NCI-H2081 (cell line): Measurements from ENCODE around the gene PTP4A1.
"Not testable (repeated sequence)": the region's sequence is repeated elsewhere in the genome, so short reads cannot be mapped to it uniquely, and the experiment has no call there.

Source experiments
- DNase-seq, 2 experiments: peaks; one replicate each; lab custom pipeline; 2025; lab: John Stamatoyannopoulos, UW

Gene PTP4A1

GRCh38 chr6:63582579-63583231, 10.4 kb downstream of the PTP4A1 start:
- DNase-seq: no peak

DNA sequence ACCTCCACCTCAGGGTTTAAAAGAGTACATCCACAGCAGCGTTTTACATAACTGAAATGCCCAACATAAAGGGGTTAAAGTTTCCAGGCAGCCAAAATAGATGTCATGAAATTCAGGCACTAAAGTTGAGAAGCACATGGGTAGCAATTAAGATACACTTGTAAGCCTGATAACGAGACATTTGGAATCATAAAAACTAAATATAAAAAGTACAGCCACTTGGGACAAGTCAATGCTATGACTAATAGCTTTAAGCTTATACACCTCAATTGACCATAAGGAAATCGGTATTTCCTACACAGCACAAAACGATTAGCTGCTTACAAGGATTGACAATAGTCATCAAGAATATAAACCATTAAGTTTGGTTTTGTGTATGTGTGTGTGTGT, 11.8 kb downstream of the PTP4A1 start:
- DNase-seq: no peak

GRCh38 chr6:63584566-63584965, 12.3 kb downstream of the PTP4A1 start:
- DNase-seq: no peak

DNA sequence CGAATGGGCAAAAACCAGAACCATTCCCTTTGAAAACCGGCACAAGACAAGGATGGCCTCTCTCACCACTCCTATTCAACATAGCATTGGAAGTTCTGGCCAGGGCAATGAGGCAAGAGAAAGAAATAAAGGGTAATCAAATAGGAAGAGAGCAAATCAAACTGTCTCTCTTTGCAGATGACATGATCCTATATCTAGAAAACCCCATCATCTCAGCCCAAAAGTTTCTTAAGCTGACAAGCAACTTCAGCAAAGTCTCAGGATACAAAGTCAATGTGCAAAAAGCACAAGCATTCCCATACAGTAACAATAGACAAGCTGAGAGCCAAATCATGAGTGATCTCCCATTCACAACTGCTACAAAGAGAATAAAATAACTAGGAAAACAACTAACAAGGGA, 13.4 kb downstream of the PTP4A1 start:
- not testable (repeated sequence) for DNase-seq

DNA sequence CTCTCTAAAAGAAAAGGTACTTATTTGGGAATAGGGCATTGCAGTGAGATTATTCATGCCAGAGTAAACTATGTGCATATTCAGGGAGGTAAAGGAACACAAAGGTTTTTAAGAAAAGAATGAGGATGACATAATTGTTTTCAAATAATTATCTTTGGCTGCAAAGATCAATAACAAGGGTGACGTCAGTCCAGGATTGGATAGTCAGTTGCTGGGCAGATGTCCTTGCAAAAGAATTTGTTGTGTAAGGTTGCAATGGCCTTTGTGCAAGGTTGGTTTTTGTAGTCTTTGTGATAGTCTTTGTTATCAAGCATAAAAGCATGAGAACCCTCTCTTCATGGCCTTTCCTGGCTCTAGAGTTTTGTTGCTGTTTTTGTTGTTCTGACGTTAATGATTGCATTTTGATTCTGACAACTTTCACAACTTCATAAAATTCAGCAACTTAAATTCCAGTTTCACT, 17.7 kb downstream of the PTP4A1 start:
- peak in 1 of 2 experiments; percentile 13 for DNase-seq

- DNase-seq: no peak
These were observed 20.6 kb downstream of the PTP4A1 start for GRCh38 chr6:63592886-63593285.

- DNase-seq: no peak
These were observed 25.1 kb downstream of the PTP4A1 start for GRCh38 chr6:63597141-63598048.

DNA sequence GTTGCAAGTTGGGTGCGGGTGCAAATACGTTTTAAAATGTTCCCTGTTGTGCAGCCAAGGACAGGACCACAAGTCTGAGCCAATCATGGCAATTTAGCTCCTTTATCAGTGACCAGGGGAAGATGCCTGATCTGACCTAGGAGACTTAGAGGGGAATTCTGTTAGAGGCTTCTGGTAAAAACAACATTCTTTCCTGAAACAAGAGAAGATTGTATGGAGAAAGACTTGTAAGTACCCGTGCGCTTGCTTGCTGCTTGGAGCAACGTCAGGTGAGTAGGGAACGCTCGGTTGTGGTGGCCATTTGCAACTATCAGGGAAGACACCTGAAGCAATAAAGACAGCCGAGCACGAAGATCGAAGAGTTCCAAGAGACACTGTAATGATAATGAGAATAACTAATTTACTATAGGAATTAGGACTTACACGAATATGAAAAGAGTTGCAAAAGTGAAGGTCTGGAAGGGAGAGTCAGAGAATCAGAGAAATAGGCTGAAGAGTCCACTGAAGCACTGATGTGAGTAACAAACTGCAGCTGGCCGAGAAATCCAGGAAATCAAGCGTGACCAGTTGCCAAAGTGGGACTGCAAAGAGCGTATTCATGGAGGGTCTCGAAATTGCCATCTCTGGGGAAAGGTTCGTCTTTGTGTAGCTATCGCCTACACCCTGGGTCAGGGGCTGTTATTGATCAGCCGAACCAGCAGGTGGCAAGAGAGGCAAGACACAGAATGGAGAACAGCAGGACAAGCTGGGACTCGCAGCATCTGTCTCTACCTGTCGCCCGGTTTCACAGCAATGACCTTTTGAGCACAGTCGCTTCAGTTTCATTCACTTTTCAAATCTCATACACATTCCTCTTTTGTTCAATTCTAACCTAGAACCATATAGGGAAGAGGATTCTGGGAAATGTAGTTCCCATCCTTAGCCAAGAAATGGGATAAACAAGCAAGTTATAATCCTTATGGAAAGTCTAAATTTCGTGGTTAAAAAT, 26.1 kb downstream of the PTP4A1 start:
- peak; percentile 67 to 84 for DNase-seq

- no peak for DNase-seq
These were observed 27.0 kb downstream of the PTP4A1 start for GRCh38 chr6:63599243-63599642.

DNA sequence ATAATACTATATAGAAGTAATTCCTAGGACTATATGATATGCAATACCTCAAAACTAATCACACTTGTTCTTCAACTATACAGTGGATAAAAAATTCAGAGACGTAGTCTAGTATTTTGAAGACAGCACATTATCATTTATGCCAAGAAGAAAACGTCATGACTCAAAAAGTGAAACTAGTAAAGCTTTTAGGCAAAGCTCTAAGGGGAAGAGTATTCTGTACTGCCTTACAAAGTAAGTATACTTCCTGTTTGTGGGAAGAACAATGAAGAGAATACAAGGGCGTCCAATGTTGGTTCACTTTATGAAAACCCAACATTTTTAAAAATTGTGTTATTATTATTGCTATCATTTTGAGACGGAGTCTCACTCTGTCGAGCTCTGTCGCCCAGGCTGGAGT, 27.9 kb downstream of the PTP4A1 start:
- DNase-seq: no peak

GRCh38 chr6:63609231-63609630, 37.0 kb downstream of the PTP4A1 start:
- no peak for DNase-seq

DNA sequence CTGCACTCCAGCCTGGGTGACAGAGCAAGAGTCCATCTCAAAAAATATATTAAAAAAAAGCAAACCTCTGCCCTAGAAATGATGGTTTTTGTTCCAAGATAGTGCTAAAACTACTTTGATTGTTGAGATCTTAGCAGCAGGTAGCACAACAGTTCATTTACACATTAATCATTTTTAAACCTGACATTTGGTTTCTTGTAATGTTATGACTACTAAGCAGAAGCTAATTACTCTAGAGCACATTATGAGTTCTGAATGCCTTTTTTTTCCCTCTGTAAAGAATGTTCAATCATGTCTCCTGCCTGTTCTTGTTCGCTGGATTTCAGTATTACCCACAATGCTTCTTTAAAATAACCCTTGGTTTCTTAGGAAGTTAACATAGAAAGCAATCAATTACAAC, 38.7 kb downstream of the PTP4A1 start:
- no peak for DNase-seq

DNA sequence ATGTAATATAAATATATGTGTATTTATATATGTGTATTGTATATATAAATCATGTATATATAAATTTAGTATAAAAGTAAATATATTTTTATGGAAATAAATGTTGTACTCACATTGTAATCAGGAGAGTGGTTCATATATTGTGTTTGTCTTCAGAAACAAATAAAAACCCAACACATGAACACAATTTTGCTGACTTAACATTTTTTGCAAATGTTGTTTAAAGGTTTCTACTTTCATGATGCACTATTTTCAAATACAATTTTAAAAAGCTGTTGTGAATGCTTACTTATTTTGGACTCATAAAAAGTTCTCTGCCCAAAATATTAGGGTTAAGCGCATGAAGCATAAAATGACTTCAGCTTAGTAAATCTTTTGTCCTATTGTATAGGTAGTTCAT, 39.3 kb downstream of the PTP4A1 start:
- no peak for DNase-seq

- no peak for DNase-seq
These were observed 43.3 kb downstream of the PTP4A1 start for GRCh38 chr6:63615590-63615989.
